HG03521 (cell line): ENCODE measurements around the gene WFIKKN2.
"Not testable (repeated sequence)": the region's sequence is repeated elsewhere in the genome, so short reads cannot be mapped to it uniquely, and the experiment has no call there.

Experiments used
- ATAC-seq: cut with Tn5 transposase; IDR thresholded peaks from one replicate; pipeline ENCODE4 v1.9.1; 2021; ENCODE audit warnings: mild to moderate bottlenecking, moderate library complexity; ENCODE audit not compliant: unreplicated experiment

WFIKKN2 gene

GRCh38 chr17:50835301-50836234 is at the start of gene WFIKKN2:
TSS of gene WFIKKN2 (plus strand) at chr17:50835586. CDS start at chr17:50835938, 352 bp downstream.
- ATAC-seq, result no peak

- ATAC-seq, result no peak
Measured at GRCh38 chr17:50785946-50786570, 49.3 kb upstream of the WFIKKN2 start.

- ATAC-seq, result no peak
Measured at GRCh38 chr17:50787106-50787505, 48.3 kb upstream of the WFIKKN2 start.

DNA sequence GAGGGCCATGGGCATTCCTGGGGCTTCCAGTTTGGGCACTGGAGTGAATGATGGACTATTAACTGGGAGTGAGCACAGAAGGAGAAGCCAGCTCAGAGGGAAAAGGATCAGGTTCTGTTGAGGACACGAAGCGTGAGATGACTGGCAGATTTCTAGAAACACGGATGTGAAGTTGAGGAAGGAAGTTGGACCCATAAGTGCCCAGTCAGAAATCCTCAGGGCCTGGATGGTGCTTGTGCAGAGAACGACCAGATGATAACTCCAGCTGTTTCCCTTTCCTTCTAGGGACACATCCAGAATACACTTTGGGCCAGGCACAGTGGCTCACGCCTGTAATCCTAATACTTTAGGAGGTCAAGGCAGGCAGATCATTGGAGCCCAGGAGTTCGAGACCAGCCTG is 44.8 kb upstream of the WFIKKN2 start:
- no peak for ATAC-seq

- ATAC-seq, result no peak
Measured at GRCh38 chr17:50792132-50792531, 43.3 kb upstream of the WFIKKN2 start.

DNA sequence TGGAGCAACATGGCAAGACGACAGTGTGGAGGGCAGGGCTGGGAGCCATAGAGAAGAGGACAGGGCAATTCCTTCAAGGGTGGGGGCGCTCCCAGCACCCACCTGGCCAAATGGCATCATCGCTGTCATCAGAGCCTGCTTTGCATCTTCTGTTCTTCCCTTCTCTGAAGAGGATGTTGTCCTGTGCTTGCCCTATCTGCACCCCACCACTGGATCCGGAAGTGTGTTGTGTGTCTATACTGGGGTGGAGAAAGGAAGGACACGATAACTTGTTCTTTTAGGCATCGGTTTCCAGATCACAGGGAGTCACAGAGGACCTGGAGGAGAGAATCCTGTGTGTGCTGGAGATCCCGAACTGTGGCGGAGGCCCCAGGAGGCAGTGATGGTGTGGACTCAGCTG is 42.4 kb upstream of the WFIKKN2 start:
- ATAC-seq, result no peak

DNA sequence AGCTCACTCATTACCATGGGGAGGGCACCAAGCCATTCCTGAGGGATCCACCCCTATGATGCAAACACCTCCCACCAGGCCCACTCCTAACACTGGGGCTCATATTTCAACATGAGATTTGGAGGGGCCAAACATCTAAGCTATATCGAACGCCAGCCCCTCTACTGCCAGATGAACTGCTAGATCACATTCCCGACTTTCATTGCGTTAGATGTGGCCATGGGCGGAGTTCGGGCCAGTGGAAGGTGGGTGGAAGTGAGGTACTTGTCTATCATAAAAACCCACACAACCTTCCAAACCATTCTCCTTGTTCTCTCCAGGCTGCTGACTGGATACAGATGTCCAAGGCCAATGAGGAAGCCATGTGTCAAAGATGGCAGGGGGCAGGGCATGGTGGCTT is 41.0 kb upstream of the WFIKKN2 start:
- ATAC-seq, result no peak

DNA sequence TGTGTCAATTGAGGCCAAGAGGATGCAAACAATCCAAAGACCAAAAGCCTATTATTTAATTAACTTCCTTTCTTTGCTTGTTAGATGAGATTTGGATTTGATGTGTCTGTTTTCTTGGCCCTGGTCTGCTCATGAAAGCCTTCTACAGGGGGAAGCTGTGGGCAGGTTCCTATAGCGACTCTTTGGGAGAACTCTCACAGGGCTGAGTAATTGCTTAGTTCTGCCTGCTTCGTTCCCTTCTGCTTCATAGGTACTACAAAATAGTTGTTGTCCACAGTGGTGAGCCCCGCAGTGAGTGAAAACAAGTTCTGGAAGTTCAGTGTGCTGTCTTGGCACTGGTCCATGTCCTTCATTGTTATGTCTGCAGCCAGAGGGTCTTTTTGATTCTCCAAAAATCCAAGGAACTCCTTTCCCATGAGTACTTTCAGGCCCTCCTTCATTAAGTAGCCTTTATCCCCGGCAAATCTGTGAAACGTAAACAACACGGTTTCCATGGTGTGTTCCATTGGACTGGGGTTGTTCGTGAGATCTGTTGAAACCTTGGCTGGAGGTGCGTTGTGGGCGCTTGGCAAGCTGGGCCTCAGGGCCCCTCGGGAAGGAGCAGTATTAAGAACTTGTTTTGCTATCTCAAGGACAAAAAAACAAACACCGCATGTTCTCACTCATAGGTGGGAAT is 38.1 kb upstream of the WFIKKN2 start:
- ATAC-seq, result no peak

DNA sequence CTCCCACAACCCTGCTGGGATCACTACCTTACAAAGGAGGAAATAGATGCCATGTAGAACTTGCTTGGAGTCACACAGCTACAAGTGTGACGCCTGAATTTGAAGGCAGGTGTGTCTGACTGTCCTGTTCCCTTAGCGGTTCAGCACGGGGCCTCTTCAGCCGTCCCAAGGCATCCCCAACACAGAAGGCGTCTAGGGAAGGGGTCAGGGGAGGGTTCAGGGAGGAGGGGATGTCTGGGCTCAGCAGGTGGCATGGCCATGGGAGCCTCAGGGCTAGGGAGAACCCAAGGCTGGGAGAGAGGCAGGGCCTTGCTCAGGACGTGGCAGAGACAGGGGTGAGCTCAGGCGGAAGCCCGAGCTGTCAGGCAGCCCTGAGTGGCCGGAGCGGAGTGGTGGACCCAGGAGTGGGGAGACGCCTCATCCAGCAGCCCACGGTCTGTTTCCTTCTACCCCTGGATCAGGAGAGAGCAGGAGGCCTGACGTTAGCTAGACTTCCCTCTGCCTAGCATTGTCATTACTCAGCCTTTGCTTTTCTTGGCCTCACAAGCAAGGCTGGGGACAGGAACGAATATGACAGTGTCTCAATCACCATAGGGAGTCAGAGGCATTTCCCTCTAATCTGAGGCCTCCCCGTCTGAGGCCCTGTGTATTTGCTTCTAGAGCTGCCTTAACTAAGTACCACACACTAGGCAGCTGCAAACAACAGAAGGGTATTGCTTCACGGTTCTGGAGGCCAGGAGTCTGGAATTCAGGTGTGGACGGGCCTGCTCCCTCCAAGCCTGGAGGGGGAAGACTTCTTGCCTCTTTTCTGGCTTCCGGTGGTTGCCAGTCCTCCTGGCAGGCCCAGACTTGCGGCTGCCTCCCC is 36.7 kb upstream of the WFIKKN2 start:
- ATAC-seq, result no peak

- ATAC-seq, result no peak
Measured at GRCh38 chr17:50799582-50799981, 35.8 kb upstream of the WFIKKN2 start.

GRCh38 chr17:50800196-50800700 is 35.1 kb upstream of the WFIKKN2 start:
- no peak for ATAC-seq

- no peak for ATAC-seq
Measured at GRCh38 chr17:50802609-50803571, 32.5 kb upstream of the WFIKKN2 start.

- no peak for ATAC-seq
Measured at GRCh38 chr17:50803676-50804075, 31.7 kb upstream of the WFIKKN2 start.

DNA sequence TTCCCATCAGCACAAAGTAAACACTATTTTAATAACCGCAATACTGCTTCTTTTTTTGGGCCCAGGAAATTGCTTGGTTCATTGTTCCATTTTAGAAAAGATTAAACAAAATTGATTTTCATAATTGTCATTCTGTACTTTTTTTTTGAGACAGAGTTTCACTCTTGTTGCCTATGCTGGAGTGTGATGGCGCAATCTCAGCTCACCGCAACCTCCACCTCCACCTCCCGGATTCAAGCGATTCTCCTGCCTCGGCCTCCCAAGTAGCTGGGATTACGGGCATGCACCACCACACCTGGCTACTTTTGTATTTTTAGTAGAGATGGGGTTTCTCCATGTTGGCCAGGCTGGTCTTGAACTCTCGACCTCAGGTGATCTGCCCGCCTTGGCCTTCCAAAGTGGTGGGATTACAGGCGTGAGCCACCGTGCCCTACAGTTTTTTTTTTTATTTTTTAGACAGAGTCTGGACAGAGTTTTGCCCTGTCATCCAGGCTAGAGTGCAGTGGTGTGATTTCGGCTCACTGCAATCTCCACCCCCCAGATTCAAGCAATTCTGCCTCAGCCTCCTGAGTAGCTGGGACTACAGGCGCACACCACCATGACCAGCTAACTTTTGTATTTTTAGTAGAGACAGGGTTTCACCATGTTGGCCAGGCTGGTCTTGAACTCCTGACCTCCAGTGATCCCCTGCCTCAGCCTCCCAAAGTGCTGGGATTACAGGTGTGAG is 30.5 kb upstream of the WFIKKN2 start:
- ATAC-seq, result not testable (repeated sequence)

DNA sequence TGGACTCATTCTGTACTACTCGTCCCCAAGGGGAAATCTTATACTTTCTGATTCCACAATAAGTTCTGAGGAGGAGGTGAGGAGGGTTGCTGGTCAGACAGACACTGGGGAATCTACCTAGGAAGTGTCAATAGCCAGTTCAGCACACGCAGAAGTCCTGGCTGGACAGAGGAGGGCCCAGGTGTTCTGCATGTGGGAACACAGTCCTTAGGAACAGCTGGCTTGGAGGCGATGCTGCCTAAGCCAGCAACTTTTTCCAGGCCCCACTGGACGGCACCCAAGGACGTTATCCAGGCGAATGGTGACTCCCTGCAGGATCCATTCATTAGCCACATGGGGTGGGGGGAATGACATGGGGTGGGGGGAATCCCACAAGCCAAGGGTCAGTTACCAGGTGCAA is 29.9 kb upstream of the WFIKKN2 start:
- no peak for ATAC-seq

- no peak for ATAC-seq
Measured at GRCh38 chr17:50806141-50806643, 29.2 kb upstream of the WFIKKN2 start.

- no peak for ATAC-seq
Measured at GRCh38 chr17:50807009-50807408, 28.4 kb upstream of the WFIKKN2 start.

DNA sequence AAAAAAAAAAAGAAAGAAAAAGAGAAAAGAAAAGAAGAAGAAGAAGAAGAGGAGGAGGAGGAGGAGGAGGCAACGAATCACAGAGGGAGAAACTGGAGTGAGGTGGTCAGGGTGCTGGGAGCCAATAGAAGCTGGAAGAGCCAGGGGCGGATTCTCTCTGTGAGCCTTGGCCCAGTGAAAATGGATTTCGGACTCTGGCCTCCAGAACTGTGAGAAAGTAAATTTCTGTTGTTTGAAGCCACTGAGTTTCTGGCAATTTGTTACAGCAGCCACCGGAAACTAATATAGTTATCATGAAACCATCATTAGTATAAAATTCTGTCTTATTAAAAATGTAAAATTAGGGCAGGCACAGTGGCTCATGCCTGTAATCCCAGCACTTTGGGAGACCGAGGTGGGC is 27.7 kb upstream of the WFIKKN2 start:
- no peak for ATAC-seq

- ATAC-seq, result no peak
Measured at GRCh38 chr17:50808413-50808812, 27.0 kb upstream of the WFIKKN2 start.
